ENCODE measurements around the gene DSCAM. TPM values are rescaled to one million over a fixed set of nuclear protein-coding genes. Genes with fewer than 3 reads are reported as not detected.

Gene DSCAM
- total and polyA plus RNA-seq, 4 experiments from 2014 or later: not detected

- Mint-ChIP-seq H3K9me3 (peaks cover 0 to 6% (median 0%) of the 10 kb centered on the region in 8 donors), H3K27ac (no peak overlapping the region), H3K36me3 (no peaks in the 10 kb centered on the region), H3K4me3 (no peak overlapping the region), H3K27me3 (no peaks in the 10 kb centered on the region), H3K4me1 (no peaks in the 10 kb centered on the region)
- H3K27me3 ChIP-seq (ENCODE audit: insufficient read depth, low read length): no peaks in the 10 kb centered on the region
- POLR2A ChIA-PET (ENCODE audit: partially characterized antibody): no interaction called here
- DNase-seq: no peak
- H3K36me3 ChIP-seq (ENCODE audit: insufficient read depth, low read length): no peaks in the 10 kb centered on the region
- CTCF ChIA-PET (ENCODE audit: partially characterized antibody): no interaction called here
- H3K4me3 ChIP-seq (ENCODE audit: low read length in 2 of 2): no peak overlapping the region
- H3K4me1 ChIP-seq (ENCODE audit: insufficient read depth, low read length): no peaks in the 10 kb centered on the region
- intact Hi-C loops (cut with micrococcal nuclease): no loop called here
- no peaks in the 10 kb centered on the region for H3K9me3 ChIP-seq (ENCODE audit: control insufficient read depth in 1 of 2, low read length in 2 of 2)
- no peak overlapping the region for H3K27ac ChIP-seq (ENCODE audit: low read depth, low read length)
Measured at GRCh38 chr21:40052276-40052675, 794.7 kb downstream of the DSCAM start.

GRCh38 chr21:40051801-40052200 lies 795.2 kb downstream of the DSCAM start:
- H3K4me1 Mint-ChIP-seq: no peaks in the 10 kb centered on the region
- no peaks in the 10 kb centered on the region for H3K27me3 ChIP-seq (ENCODE audit: insufficient read depth, low read length)
- no peaks in the 10 kb centered on the region for H3K27me3 Mint-ChIP-seq
- no peaks in the 10 kb centered on the region for H3K9me3 ChIP-seq (ENCODE audit: control insufficient read depth in 1 of 2, low read length in 2 of 2)
- intact Hi-C loops (cut with micrococcal nuclease): no loop called here
- no peaks in the 10 kb centered on the region for H3K36me3 Mint-ChIP-seq
- peaks cover 0 to 6% (median 0%) of the 10 kb centered on the region in 8 donors for H3K9me3 Mint-ChIP-seq
- H3K4me3 ChIP-seq (ENCODE audit: low read length in 2 of 2): no peak overlapping the region
- no peak overlapping the region for H3K27ac ChIP-seq (ENCODE audit: low read depth, low read length)
- no peak overlapping the region for H3K4me3 Mint-ChIP-seq
- no peak for DNase-seq
- ChIA-PET CTCF (ENCODE audit: partially characterized antibody) (no interaction called here), POLR2A (ENCODE audit: partially characterized antibody) (no interaction called here)
- no peaks in the 10 kb centered on the region for H3K36me3 ChIP-seq (ENCODE audit: insufficient read depth, low read length)
- H3K27ac Mint-ChIP-seq: no peak overlapping the region
- no peaks in the 10 kb centered on the region for H3K4me1 ChIP-seq (ENCODE audit: insufficient read depth, low read length)

GRCh38 chr21:40049931-40050290 lies 797.0 kb downstream of the DSCAM start:
- H3K4me1 ChIP-seq (ENCODE audit: insufficient read depth, low read length): no peaks in the 10 kb centered on the region
- H3K4me3 ChIP-seq (ENCODE audit: low read length in 2 of 2): no peak overlapping the region
- Mint-ChIP-seq H3K4me3 (no peak overlapping the region), H3K36me3 (no peaks in the 10 kb centered on the region), H3K9me3 (peaks cover 0 to 4% (median 0%) of the 10 kb centered on the region in 8 donors), H3K27me3 (no peaks in the 10 kb centered on the region), H3K27ac (no peak overlapping the region), H3K4me1 (no peaks in the 10 kb centered on the region)
- CTCF ChIA-PET (ENCODE audit: partially characterized antibody): no interaction called here
- POLR2A ChIA-PET (ENCODE audit: partially characterized antibody): no interaction called here
- intact Hi-C loops (cut with micrococcal nuclease): no loop called here
- no peaks in the 10 kb centered on the region for H3K36me3 ChIP-seq (ENCODE audit: insufficient read depth, low read length)
- no peak for DNase-seq
- H3K9me3 ChIP-seq (ENCODE audit: control insufficient read depth in 1 of 2, low read length in 2 of 2): no peaks in the 10 kb centered on the region
- H3K27ac ChIP-seq (ENCODE audit: low read depth, low read length): no peak overlapping the region
- no peaks in the 10 kb centered on the region for H3K27me3 ChIP-seq (ENCODE audit: insufficient read depth, low read length)

GRCh38 chr21:40049031-40049930 lies 797.7 kb downstream of the DSCAM start:
- DNase-seq: no peak
- H3K4me1 Mint-ChIP-seq: no peaks in the 10 kb centered on the region
- no peaks in the 10 kb centered on the region for H3K36me3 Mint-ChIP-seq
- H3K4me3 Mint-ChIP-seq: no peak overlapping the region
- intact Hi-C loops (cut with micrococcal nuclease): no loop called here
- H3K4me1 ChIP-seq (ENCODE audit: insufficient read depth, low read length): no peaks in the 10 kb centered on the region
- no peaks in the 10 kb centered on the region for H3K9me3 ChIP-seq (ENCODE audit: control insufficient read depth in 1 of 2, low read length in 2 of 2)
- H3K36me3 ChIP-seq (ENCODE audit: insufficient read depth, low read length): no peaks in the 10 kb centered on the region
- POLR2A ChIA-PET (ENCODE audit: partially characterized antibody): no interaction called here
- H3K27ac Mint-ChIP-seq: no peak overlapping the region
- CTCF ChIA-PET (ENCODE audit: partially characterized antibody): no interaction called here
- peaks cover 0 to 2% (median 0%) of the 10 kb centered on the region in 8 donors for H3K9me3 Mint-ChIP-seq
- no peaks in the 10 kb centered on the region for H3K27me3 Mint-ChIP-seq
- H3K4me3 ChIP-seq (ENCODE audit: low read length in 2 of 2): no peak overlapping the region
- H3K27me3 ChIP-seq (ENCODE audit: insufficient read depth, low read length): no peaks in the 10 kb centered on the region
- H3K27ac ChIP-seq (ENCODE audit: low read depth, low read length): no peak overlapping the region

- Histone ChIP-seq H3K36me3 (ENCODE audit: insufficient read depth, low read length) (no peaks in the 10 kb centered on the region), H3K27me3 (ENCODE audit: insufficient read depth, low read length) (no peaks in the 10 kb centered on the region), H3K27ac (ENCODE audit: low read depth, low read length) (no peak overlapping the region), H3K4me3 (ENCODE audit: low read length in 2 of 2) (no peak overlapping the region), H3K9me3 (ENCODE audit: control insufficient read depth in 1 of 2, low read length in 2 of 2) (no peaks in the 10 kb centered on the region), H3K4me1 (ENCODE audit: insufficient read depth, low read length) (no peaks in the 10 kb centered on the region)
- ChIA-PET CTCF (ENCODE audit: partially characterized antibody) (no interaction called here), POLR2A (ENCODE audit: partially characterized antibody) (no interaction called here)
- no peak overlapping the region for H3K27ac Mint-ChIP-seq
- H3K4me3 Mint-ChIP-seq: no peak overlapping the region
- DNase-seq: no peak
- intact Hi-C loops (cut with micrococcal nuclease): no loop called here
- H3K27me3 Mint-ChIP-seq: no peaks in the 10 kb centered on the region
- peaks cover 0 to 2% (median 0%) of the 10 kb centered on the region in 8 donors for H3K9me3 Mint-ChIP-seq
- H3K4me1 Mint-ChIP-seq: no peaks in the 10 kb centered on the region
- H3K36me3 Mint-ChIP-seq: no peaks in the 10 kb centered on the region
Measured at GRCh38 chr21:40047993-40048730, 798.8 kb downstream of the DSCAM start.

- no peaks in the 10 kb centered on the region for H3K4me1 ChIP-seq (ENCODE audit: insufficient read depth, low read length)
- no peaks in the 10 kb centered on the region for H3K36me3 Mint-ChIP-seq
- no peak overlapping the region for H3K4me3 Mint-ChIP-seq
- H3K27ac ChIP-seq (ENCODE audit: low read depth, low read length): no peak overlapping the region
- no peak overlapping the region for H3K4me3 ChIP-seq (ENCODE audit: low read length in 2 of 2)
- peaks cover 0 to 2% (median 0%) of the 10 kb centered on the region in 8 donors for H3K9me3 Mint-ChIP-seq
- ChIA-PET POLR2A (ENCODE audit: partially characterized antibody) (no interaction called here), CTCF (ENCODE audit: partially characterized antibody) (no interaction called here)
- H3K9me3 ChIP-seq (ENCODE audit: control insufficient read depth in 1 of 2, low read length in 2 of 2): no peaks in the 10 kb centered on the region
- no peaks in the 10 kb centered on the region for H3K27me3 ChIP-seq (ENCODE audit: insufficient read depth, low read length)
- H3K4me1 Mint-ChIP-seq: no peaks in the 10 kb centered on the region
- H3K27me3 Mint-ChIP-seq: no peaks in the 10 kb centered on the region
- DNase-seq: no peak
- no peak overlapping the region for H3K27ac Mint-ChIP-seq
- H3K36me3 ChIP-seq (ENCODE audit: insufficient read depth, low read length): no peaks in the 10 kb centered on the region
- intact Hi-C loops (cut with micrococcal nuclease): no loop called here
Measured at GRCh38 chr21:40047211-40047610, 799.7 kb downstream of the DSCAM start.

GRCh38 chr21:40043866-40044265 lies 803.1 kb downstream of the DSCAM start:
- Histone ChIP-seq H3K27ac (ENCODE audit: low read depth, low read length) (no peak overlapping the region), H3K36me3 (ENCODE audit: insufficient read depth, low read length) (no peaks in the 10 kb centered on the region), H3K27me3 (ENCODE audit: insufficient read depth, low read length) (no peaks in the 10 kb centered on the region), H3K4me1 (ENCODE audit: insufficient read depth, low read length) (no peaks in the 10 kb centered on the region), H3K9me3 (ENCODE audit: control insufficient read depth in 1 of 2, low read length in 2 of 2) (no peaks in the 10 kb centered on the region), H3K4me3 (ENCODE audit: low read length in 2 of 2) (no peak overlapping the region)
- ChIA-PET POLR2A (ENCODE audit: partially characterized antibody) (no interaction called here), CTCF (ENCODE audit: partially characterized antibody) (no interaction called here)
- intact Hi-C loops (cut with micrococcal nuclease): no loop called here
- Mint-ChIP-seq H3K4me1 (no peaks in the 10 kb centered on the region), H3K36me3 (no peaks in the 10 kb centered on the region), H3K27me3 (no peaks in the 10 kb centered on the region), H3K4me3 (no peak overlapping the region), H3K9me3 (peaks cover 0 to 2% (median 0%) of the 10 kb centered on the region in 8 donors), H3K27ac (peak overlapping the region in 1 of 7 donors; percentile 55)
- DNase-seq: no peak
